ENCODE measurements around the gene SUCO. TPM values are rescaled to one million over a fixed set of nuclear protein-coding genes. Genes with fewer than 3 reads are reported as not detected.

Gene SUCO
- total and polyA plus RNA-seq, 2 of the 8 experiments (the other 6 are each of a cell fraction or from before 2014, with no cell fraction given): 8.3 to 35.8 TPM

- Histone ChIP-seq H2BK20ac (ENCODE audit: low read length) (no peak overlapping the region), H2BK15ac (ENCODE audit: low read length) (no peak overlapping the region), H4K91ac (replicated peaks; ENCODE audit: insufficient read length, low read length) (no peak overlapping the region), H3K9ac (replicated peaks in 1 of 4; ENCODE audit: extremely low read depth in 1 of 4, low read depth in 3 of 4, low read length in 3 of 4) (no peak overlapping the region), H3K79me1 (ENCODE audit: low read depth, low read length) (no peaks in the 10 kb centered on the region), H3K36me3 (ENCODE audit: control insufficient read depth in 2 of 4, insufficient read depth in 4 of 4, low read length in 3 of 4) (no peaks in the 10 kb centered on the region), H3K23me2 (ENCODE audit: low read depth, low read length) (no peaks in the 10 kb centered on the region), H3K23ac (ENCODE audit: insufficient read length) (no peak overlapping the region), H3K56ac (replicated peaks; ENCODE audit: insufficient read length, low read depth, low read length) (no peak overlapping the region), H3K27me3 (replicated peaks in 1 of 4; ENCODE audit: control insufficient read depth in 3 of 4, extremely low read depth in 1 of 4, insufficient read depth in 3 of 4, low read length in 3 of 4) (no peaks in the 10 kb centered on the region), H3K9me3 (ENCODE audit: insufficient read depth in 2 of 2, low read depth in 1 of 2, low read length in 1 of 2) (no peaks in the 10 kb centered on the region), H3K27ac (ENCODE audit: low read depth, low read length) (no peak overlapping the region), H3K14ac (ENCODE audit: insufficient read length) (no peak overlapping the region), H3K18ac (ENCODE audit: extremely low read depth, low read length) (no peak overlapping the region), H2AK5ac (ENCODE audit: low read depth, low read length) (no peak overlapping the region), H4K5ac (ENCODE audit: insufficient read length, low read depth, low read length) (no peak overlapping the region), H4K20me1 (replicated peaks in 1 of 2; ENCODE audit: control insufficient read depth in 1 of 2, insufficient read depth in 2 of 2, low read length in 2 of 2) (no peaks in the 10 kb centered on the region), H2BK120ac (replicated peaks; ENCODE audit: low read depth, low read length) (no peak overlapping the region), H3K4me3 (ENCODE audit: extremely low read depth in 1 of 4, insufficient read depth in 2 of 4, low read depth in 3 of 4, low read length in 4 of 4) (no peak overlapping the region), H3K4ac (replicated peaks; ENCODE audit: insufficient read length, low read depth, low read length) (no peak overlapping the region), H2BK5ac (ENCODE audit: low read depth, low read length) (no peak overlapping the region), H3K4me2 (ENCODE audit: insufficient read depth in 1 of 2, low read depth in 2 of 2, low read length in 2 of 2) (no peak overlapping the region), H3K4me1 (replicated peaks in 1 of 4; ENCODE audit: control insufficient read depth in 3 of 4, insufficient read depth in 4 of 4, low read length in 3 of 4) (no peaks in the 10 kb centered on the region; a peak in 1 of 7 replicates), H3K79me2 (ENCODE audit: control insufficient read depth in 1 of 2, insufficient read depth in 2 of 2, low read length in 2 of 2) (no peaks in the 10 kb centered on the region), H2AFZ (ENCODE audit: low read length) (no peak overlapping the region), H4K8ac (ENCODE audit: extremely low read depth, insufficient read depth, low read length) (no peak overlapping the region), H2BK12ac (ENCODE audit: low read depth, low read length) (no peak overlapping the region)
- POLR2A ChIA-PET (ENCODE audit: partially characterized antibody): no interaction called here
- CTCF ChIA-PET (ENCODE audit: partially characterized antibody): no interaction called here
- no peak for FAIRE-seq
- TF ChIP-seq JUND (IDR thresholded peaks at IDR 0.05; ENCODE audit: low read length) (no peak), CHD1 (IDR thresholded peaks at IDR 0.05; ENCODE audit: low read depth, low read length) (no peak), NANOG (IDR thresholded peaks at IDR 0.05; ENCODE audit: insufficient read depth, low read depth, low read length, poor library complexity, severe bottlenecking) (no peak), SIRT6 (IDR thresholded peaks at IDR 0.05; ENCODE audit: low read length) (no peak), GTF2F1 (IDR thresholded peaks at IDR 0.05; ENCODE audit: borderline replicate concordance, low read depth, low read length) (no peak), POU5F1 (IDR thresholded peaks at IDR 0.05; ENCODE audit: low read depth, low read length) (no peak), NRF1 (IDR thresholded peaks at IDR 0.05; ENCODE audit: low read depth, low read length) (no peak), CBX5 (IDR thresholded peaks at IDR 0.05; ENCODE audit: low read depth, low read length) (no peak), EGR1 (IDR thresholded peaks at IDR 0.05; ENCODE audit: borderline replicate concordance, low read depth, low read length) (no peak), SP4 (IDR thresholded peaks at IDR 0.05; ENCODE audit: low read length) (no peak)
- 86% methylated on average over 1 of the region's 1 CpG; no CpG with 5 or more reads in 1 of the 2 experiments for WGBS, 2 experiments (ENCODE audit: extremely low coverage in 1 of 2, insufficient coverage in 1 of 2, insufficient read length in 1 of 2, insufficient replicate concordance in 2 of 2, low coverage in 1 of 2, low lambda C conversion rate in 2 of 2, missing lambda C conversion rate in 1 of 2)
- DNase-seq (ENCODE audit: low read depth in 1 of 2, low spot score in 2 of 2): no peak
These were observed 40.5 kb upstream of the SUCO start for GRCh38 chr1:172492421-172492820.
